NOMO-1 treated with dmso at 0.1 percent for 144 hours (cell line): ENCODE data around the gene SLIT3.
"Not testable (repeated sequence)": the region's sequence is repeated elsewhere in the genome, so short reads cannot be mapped to it uniquely, and the experiment has no call there.

Source experiments
- DNase-seq: peaks from one replicate; lab custom pipeline; 2025; ENCODE audit not compliant: unreplicated experiment; lab: John Stamatoyannopoulos, UW

SLIT3 gene

GRCh38 chr5:169150108-169150507 lies 150.8 kb downstream of the SLIT3 start:
- DNase-seq = no peak

GRCh38 chr5:169149317-169149716 lies 151.6 kb downstream of the SLIT3 start:
- no peak for DNase-seq

GRCh38 chr5:169148138-169148740 lies 152.7 kb downstream of the SLIT3 start:
- DNase-seq = no peak

GRCh38 chr5:169147534-169147933 lies 153.4 kb downstream of the SLIT3 start:
- no peak for DNase-seq

GRCh38 chr5:169146158-169146557 lies 154.8 kb downstream of the SLIT3 start:
- no peak for DNase-seq

- DNase-seq = no peak
Observed at GRCh38 chr5:169142264-169142970, 158.5 kb downstream of the SLIT3 start.

- not testable (repeated sequence) for DNase-seq
Observed at GRCh38 chr5:169140215-169140614, 160.7 kb downstream of the SLIT3 start.

GRCh38 chr5:169139480-169140050 lies 161.4 kb downstream of the SLIT3 start:
- no peak for DNase-seq

- DNase-seq = no peak
Observed at GRCh38 chr5:169133531-169133930, 167.4 kb downstream of the SLIT3 start.

GRCh38 chr5:169132302-169132660 lies 168.7 kb downstream of the SLIT3 start:
- DNase-seq = no peak

- DNase-seq = no peak
Observed at GRCh38 chr5:169131616-169132301, 169.2 kb downstream of the SLIT3 start.

- no peak for DNase-seq
Observed at GRCh38 chr5:169128679-169129078, 172.3 kb downstream of the SLIT3 start.

- DNase-seq = no peak
Observed at GRCh38 chr5:169127431-169127830, 173.5 kb downstream of the SLIT3 start.

- DNase-seq = no peak
Observed at GRCh38 chr5:169126481-169127021, 174.4 kb downstream of the SLIT3 start.

GRCh38 chr5:169125571-169125970 lies 175.4 kb downstream of the SLIT3 start:
- no peak for DNase-seq

- no peak for DNase-seq
Observed at GRCh38 chr5:169122951-169123350, 178.0 kb downstream of the SLIT3 start.

- DNase-seq = no peak
Observed at GRCh38 chr5:169121630-169122420, 179.1 kb downstream of the SLIT3 start.

GRCh38 chr5:169119288-169120048 lies 181.5 kb downstream of the SLIT3 start:
- DNase-seq = no peak

GRCh38 chr5:169116961-169117461 lies 183.9 kb downstream of the SLIT3 start:
- no peak for DNase-seq
